GM21619 (cell line): Measurements from ENCODE around the gene ZNF555.
"Not testable (repeated sequence)": the region's sequence is repeated elsewhere in the genome, so short reads cannot be mapped to it uniquely, and the experiment has no call there.

Source experiments
- ATAC-seq: cut with Tn5 transposase; IDR thresholded peaks from one replicate; pipeline ENCODE4 v1.9.1; 2021; ENCODE audit not compliant: unreplicated experiment

The ZNF555 gene

GRCh38 chr19:2866495-2867024 lies 25.3 kb downstream of the ZNF555 start:
- ATAC-seq: no peak

GRCh38 chr19:2867025-2867991 lies 26.0 kb downstream of the ZNF555 start, which contains the start of gene ZNF556:
TSS of gene ZNF556 (plus strand) at chr19:2867335. CDS start at chr19:2867422, 87 bp downstream.
- ATAC-seq: no peak

- no peak for ATAC-seq
Observed at GRCh38 chr19:2869618-2870017, 28.3 kb downstream of the ZNF555 start.

- not testable (repeated sequence) for ATAC-seq
Observed at GRCh38 chr19:2872175-2872574, 30.9 kb downstream of the ZNF555 start.

- ATAC-seq: no peak
Observed at GRCh38 chr19:2877398-2878331, 36.4 kb downstream of the ZNF555 start.

- ATAC-seq: no peak
Observed at GRCh38 chr19:2883686-2884439, 42.6 kb downstream of the ZNF555 start.

GRCh38 chr19:2885736-2886135 lies 44.5 kb downstream of the ZNF555 start:
- no peak for ATAC-seq

- ATAC-seq: no peak
Observed at GRCh38 chr19:2887391-2887914, 46.2 kb downstream of the ZNF555 start.

GRCh38 chr19:2888731-2889224 lies 47.5 kb downstream of the ZNF555 start:
- no peak for ATAC-seq

GRCh38 chr19:2890531-2890930 lies 49.3 kb downstream of the ZNF555 start:
- not testable (repeated sequence) for ATAC-seq

GRCh38 chr19:2896694-2897093 lies 55.4 kb downstream of the ZNF555 start:
- no peak for ATAC-seq

- ATAC-seq: peak; percentile 94
Observed at GRCh38 chr19:2900296-2901252, 59.3 kb downstream of the ZNF555 start, which contains the start of gene ZNF57. TSS of gene ZNF57 (plus strand) at chr19:2900928. CDS start at chr19:2901046, 118 bp downstream.

- no peak for ATAC-seq
Observed at GRCh38 chr19:2902590-2903218, 61.4 kb downstream of the ZNF555 start.

- not testable (repeated sequence) for ATAC-seq
Observed at GRCh38 chr19:2903326-2903725, 62.1 kb downstream of the ZNF555 start.

GRCh38 chr19:2905918-2906519 lies 64.7 kb downstream of the ZNF555 start:
- ATAC-seq: no peak

- no peak for ATAC-seq
Observed at GRCh38 chr19:2906631-2907195, 65.4 kb downstream of the ZNF555 start.
